ENCODE results near the gene GET4.

The GET4 gene

GRCh38 chr7:918441-919113 lies 42.2 kb downstream of the GET4 start:
- Histone ChIP-seq H3K4me1 (no peaks in the 10 kb centered on the region), H2AFZ (no peak overlapping the region), H3K4me3 (ENCODE audit: low read depth, low read length) (no peak overlapping the region), H3K27ac (no peak overlapping the region), H3K9me3 (ENCODE audit: control insufficient read depth, low read length) (no peaks in the 10 kb centered on the region), H3K4me2 (ENCODE audit: low read length) (no peak overlapping the region), H3K9ac (no peak overlapping the region), H3K79me2 (no peaks in the 10 kb centered on the region), H3K27me3 (ENCODE audit: control insufficient read depth, insufficient read depth, low read length) (no peaks in the 10 kb centered on the region), H3K36me3 (ENCODE audit: control insufficient read depth, insufficient read depth, low read length) (no peaks in the 10 kb centered on the region)
- TF ChIP-seq CTCF (IDR thresholded peaks at IDR 0.05): no peak

- no peak for TF ChIP-seq CTCF (IDR thresholded peaks at IDR 0.05)
- no peak overlapping the region for H3K4me2 ChIP-seq (ENCODE audit: low read length)
- no peak overlapping the region for H2AFZ ChIP-seq
- H3K4me3 ChIP-seq (ENCODE audit: low read depth, low read length): no peak overlapping the region
- H3K9ac ChIP-seq: no peak overlapping the region
- H3K36me3 ChIP-seq (ENCODE audit: control insufficient read depth, insufficient read depth, low read length): no peaks in the 10 kb centered on the region
- no peaks in the 10 kb centered on the region for H3K27me3 ChIP-seq (ENCODE audit: control insufficient read depth, insufficient read depth, low read length)
- H3K27ac ChIP-seq: no peak overlapping the region
- H3K4me1 ChIP-seq: no peaks in the 10 kb centered on the region
- H3K79me2 ChIP-seq: no peaks in the 10 kb centered on the region
- no peaks in the 10 kb centered on the region for H3K9me3 ChIP-seq (ENCODE audit: control insufficient read depth, low read length)
Measured at GRCh38 chr7:919114-919442, 42.7 kb downstream of the GET4 start.

- Histone ChIP-seq H3K4me1 (no peaks in the 10 kb centered on the region), H3K36me3 (ENCODE audit: control insufficient read depth, insufficient read depth, low read length) (no peaks in the 10 kb centered on the region), H3K27me3 (ENCODE audit: control insufficient read depth, insufficient read depth, low read length) (no peaks in the 10 kb centered on the region), H2AFZ (no peak overlapping the region), H3K79me2 (no peaks in the 10 kb centered on the region), H3K4me3 (ENCODE audit: low read depth, low read length) (no peak overlapping the region), H3K27ac (no peak overlapping the region), H3K9me3 (ENCODE audit: control insufficient read depth, low read length) (no peaks in the 10 kb centered on the region), H3K4me2 (ENCODE audit: low read length) (no peak overlapping the region), H3K9ac (no peak overlapping the region)
- TF ChIP-seq CTCF (IDR thresholded peaks at IDR 0.05): no peak
Measured at GRCh38 chr7:919924-920341, 43.6 kb downstream of the GET4 start.

GRCh38 chr7:920351-921070 lies 44.2 kb downstream of the GET4 start:
- no peak overlapping the region for H3K27ac ChIP-seq
- no peaks in the 10 kb centered on the region for H3K9me3 ChIP-seq (ENCODE audit: control insufficient read depth, low read length)
- H3K4me3 ChIP-seq (ENCODE audit: low read depth, low read length): no peak overlapping the region
- no peaks in the 10 kb centered on the region for H3K36me3 ChIP-seq (ENCODE audit: control insufficient read depth, insufficient read depth, low read length)
- H3K4me2 ChIP-seq (ENCODE audit: low read length): no peak overlapping the region
- no peaks in the 10 kb centered on the region for H3K27me3 ChIP-seq (ENCODE audit: control insufficient read depth, insufficient read depth, low read length)
- no peak overlapping the region for H3K9ac ChIP-seq
- H3K79me2 ChIP-seq: no peaks in the 10 kb centered on the region
- no peak for TF ChIP-seq CTCF (IDR thresholded peaks at IDR 0.05)
- no peaks in the 10 kb centered on the region for H3K4me1 ChIP-seq
- H2AFZ ChIP-seq: no peak overlapping the region

GRCh38 chr7:921071-921461 lies 44.7 kb downstream of the GET4 start:
- H3K4me1 ChIP-seq: no peaks in the 10 kb centered on the region
- H3K36me3 ChIP-seq (ENCODE audit: control insufficient read depth, insufficient read depth, low read length): no peaks in the 10 kb centered on the region
- H3K4me3 ChIP-seq (ENCODE audit: low read depth, low read length): no peak overlapping the region
- no peak overlapping the region for H3K4me2 ChIP-seq (ENCODE audit: low read length)
- H2AFZ ChIP-seq: no peak overlapping the region
- H3K27me3 ChIP-seq (ENCODE audit: control insufficient read depth, insufficient read depth, low read length): no peaks in the 10 kb centered on the region
- no peak overlapping the region for H3K27ac ChIP-seq
- no peaks in the 10 kb centered on the region for H3K9me3 ChIP-seq (ENCODE audit: control insufficient read depth, low read length)
- no peak for TF ChIP-seq CTCF (IDR thresholded peaks at IDR 0.05)
- H3K9ac ChIP-seq: no peak overlapping the region
- H3K79me2 ChIP-seq: no peaks in the 10 kb centered on the region

Data from parathyroid adenoma (tissue), 2 donors.